GM12878 (cell line): ENCODE data around the gene BARD1. TPM values are rescaled to one million over a fixed set of nuclear protein-coding genes. Genes with fewer than 3 reads are reported as not detected.

Source experiments
- ATF7 ChIP-seq: fragments of 450-650 bp; IDR thresholded peaks from 2 replicates; pipeline ENCODE4 v1.6.1; 2016; ENCODE audit warnings: low read depth, mild to moderate bottlenecking
- EZH2 ChIP-seq: IDR thresholded peaks from 2 replicates; pipeline ENCODE4 v1.6.1; 2012; ENCODE audit warnings: low read depth, mild to moderate bottlenecking, control low read depth, inconsistent platforms, low read length, borderline replicate concordance; ENCODE audit not compliant: control insufficient read depth
- IKZF2 ChIP-seq, 2 experiments: fragments of 450-650 bp; IDR thresholded peaks; 2 replicates each; pipeline ENCODE4 v1.6.1; 2017; ENCODE audit warnings: mild to moderate bottlenecking in 2 of 2, moderate library complexity in 2 of 2
- KAT2A ChIP-seq: conservative IDR thresholded peaks from 2 replicates; pipeline ENCODE4 v1.6.1; 2011; ENCODE audit warnings: low read depth, low read length; ENCODE audit not compliant: control insufficient read depth
- MTA3 ChIP-seq: IDR thresholded peaks from 2 replicates; pipeline ENCODE4 v1.6.1; 2012; ENCODE audit warnings: low read length, inconsistent platforms, borderline replicate concordance
- MYB ChIP-seq: fragments of 150-350 bp; IDR thresholded peaks from 2 replicates; pipeline ENCODE4 v1.6.1; 2014; ENCODE audit warnings: mild to moderate bottlenecking, low read depth, low read length, borderline replicate concordance
- MYC ChIP-seq: IDR thresholded peaks from 2 replicates; pipeline ENCODE4 v1.6.1; 2011; ENCODE audit warnings: mild to moderate bottlenecking, low read length, moderate library complexity, inconsistent platforms; ENCODE audit not compliant: insufficient read depth, insufficient replicate concordance, insufficient read length, severe bottlenecking
- NFIC ChIP-seq: IDR thresholded peaks from 2 replicates; pipeline ENCODE4 v1.6.1; 2012; ENCODE audit warnings: low read depth, mild to moderate bottlenecking, inconsistent platforms, low read length, moderate library complexity
- YY1 ChIP-seq: IDR thresholded peaks from 2 replicates; pipeline ENCODE4 v1.6.1; 2011; ENCODE audit warnings: low read depth, mild to moderate bottlenecking, low read length
- polyA plus RNA-seq, 11 experiments: library from polyadenylated mRNA; depleted of rRNA in 4 of 11; unstranded in 6 of 11; stranded (reverse) in 5 of 11; fragments of >200 nt; fragmentation: Nextera tagmentation in 4 of 11; fragmentation: Illumina TruSeq in 1 of 11; extraction: Ambion mirVana in 4 of 11; extraction: Trizol in 1 of 11; gene quantifications; 1 replicate in 1 of 11; 2 replicates in 10 of 11; pipeline versions ENCODE4 v1.2.1 to v1.2.3, GENCODE V29; 2011 to 2016; ENCODE audit warnings: inconsistent platforms in 2 of 11, missing spikeins in 2 of 11, low read depth in 1 of 11
- total RNA-seq, 4 experiments: library from RNA; depleted of rRNA in 3 of 4; stranded (reverse); fragments of >200 nt in 3 of 4; fragmentation: Illumina TruSeq in 1 of 4; extraction: Trizol in 1 of 4; gene quantifications; 2 replicates each; pipeline versions ENCODE4 v1.2.1 to v1.2.3, GENCODE V29; 2013 to 2021
- TF ChIP-seq, protein P1 (sequence below): fragments of 450-650 bp; formaldehyde crosslinking; IDR thresholded peaks from 2 replicates; pipeline ENCODE4 v1.4.0; 2020; ENCODE audit warnings: mild to moderate bottlenecking, moderate library complexity
- TF ChIP-seq, protein P2 (sequence below): fragments of 450-650 bp; IDR thresholded peaks from 2 replicates; pipeline ENCODE4 v1.6.1; 2016; ENCODE audit warnings: mild to moderate bottlenecking, moderate library complexity, borderline replicate concordance
- TF ChIP-seq, protein P3 (sequence below): fragments of 450-650 bp; IDR thresholded peaks from 2 replicates; pipeline ENCODE4 v1.6.1; 2017; ENCODE audit warnings: borderline replicate concordance
- TF ChIP-seq, protein P4 (sequence below): fragments of 450-650 bp; IDR thresholded peaks from 2 replicates; pipeline ENCODE4 v1.6.1; 2017; ENCODE audit warnings: mild to moderate bottlenecking, moderate library complexity

The BARD1 gene
- total and polyA plus RNA-seq, 10 of the 15 experiments (the other 5 are each of a cell fraction or from before 2014, with no cell fraction given): 15.3 to 45.7 (median 31.6) TPM

DNA sequence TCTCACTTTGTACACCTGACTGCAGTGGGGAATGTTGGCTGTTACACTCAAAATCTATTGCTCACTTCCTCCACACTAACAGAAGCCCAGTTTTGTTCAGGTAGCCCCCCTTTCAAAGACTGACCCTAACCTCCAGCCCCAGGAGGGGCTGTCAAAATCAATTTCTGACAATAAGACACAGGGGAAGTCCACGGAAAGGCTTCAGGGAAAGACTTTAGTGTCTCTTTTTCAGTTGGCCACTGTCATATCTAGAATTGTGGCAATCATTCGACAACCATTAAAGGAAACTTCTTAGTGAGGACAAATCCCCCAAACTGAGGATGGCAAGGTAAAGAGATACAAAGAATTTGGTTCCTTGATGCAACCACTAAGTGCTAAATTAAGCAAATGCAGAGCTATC, 59.0 kb downstream of the BARD1 start (continued):
- TF ChIP-seq, protein P1, sequence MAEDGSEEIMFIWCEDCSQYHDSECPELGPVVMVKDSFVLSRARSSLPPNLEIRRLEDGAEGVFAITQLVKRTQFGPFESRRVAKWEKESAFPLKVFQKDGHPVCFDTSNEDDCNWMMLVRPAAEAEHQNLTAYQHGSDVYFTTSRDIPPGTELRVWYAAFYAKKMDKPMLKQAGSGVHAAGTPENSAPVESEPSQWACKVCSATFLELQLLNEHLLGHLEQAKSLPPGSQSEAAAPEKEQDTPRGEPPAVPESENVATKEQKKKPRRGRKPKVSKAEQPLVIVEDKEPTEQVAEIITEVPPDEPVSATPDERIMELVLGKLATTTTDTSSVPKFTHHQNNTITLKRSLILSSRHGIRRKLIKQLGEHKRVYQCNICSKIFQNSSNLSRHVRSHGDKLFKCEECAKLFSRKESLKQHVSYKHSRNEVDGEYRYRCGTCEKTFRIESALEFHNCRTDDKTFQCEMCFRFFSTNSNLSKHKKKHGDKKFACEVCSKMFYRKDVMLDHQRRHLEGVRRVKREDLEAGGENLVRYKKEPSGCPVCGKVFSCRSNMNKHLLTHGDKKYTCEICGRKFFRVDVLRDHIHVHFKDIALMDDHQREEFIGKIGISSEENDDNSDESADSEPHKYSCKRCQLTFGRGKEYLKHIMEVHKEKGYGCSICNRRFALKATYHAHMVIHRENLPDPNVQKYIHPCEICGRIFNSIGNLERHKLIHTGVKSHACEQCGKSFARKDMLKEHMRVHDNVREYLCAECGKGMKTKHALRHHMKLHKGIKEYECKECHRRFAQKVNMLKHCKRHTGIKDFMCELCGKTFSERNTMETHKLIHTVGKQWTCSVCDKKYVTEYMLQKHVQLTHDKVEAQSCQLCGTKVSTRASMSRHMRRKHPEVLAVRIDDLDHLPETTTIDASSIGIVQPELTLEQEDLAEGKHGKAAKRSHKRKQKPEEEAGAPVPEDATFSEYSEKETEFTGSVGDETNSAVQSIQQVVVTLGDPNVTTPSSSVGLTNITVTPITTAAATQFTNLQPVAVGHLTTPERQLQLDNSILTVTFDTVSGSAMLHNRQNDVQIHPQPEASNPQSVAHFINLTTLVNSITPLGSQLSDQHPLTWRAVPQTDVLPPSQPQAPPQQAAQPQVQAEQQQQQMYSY (CRISPR knock-in tag): no peak
- no peak for TF ChIP-seq IKZF2 (IDR thresholded peaks at IDR 0.05)
- TF ChIP-seq MYC: no peak
- TF ChIP-seq, protein P2, sequence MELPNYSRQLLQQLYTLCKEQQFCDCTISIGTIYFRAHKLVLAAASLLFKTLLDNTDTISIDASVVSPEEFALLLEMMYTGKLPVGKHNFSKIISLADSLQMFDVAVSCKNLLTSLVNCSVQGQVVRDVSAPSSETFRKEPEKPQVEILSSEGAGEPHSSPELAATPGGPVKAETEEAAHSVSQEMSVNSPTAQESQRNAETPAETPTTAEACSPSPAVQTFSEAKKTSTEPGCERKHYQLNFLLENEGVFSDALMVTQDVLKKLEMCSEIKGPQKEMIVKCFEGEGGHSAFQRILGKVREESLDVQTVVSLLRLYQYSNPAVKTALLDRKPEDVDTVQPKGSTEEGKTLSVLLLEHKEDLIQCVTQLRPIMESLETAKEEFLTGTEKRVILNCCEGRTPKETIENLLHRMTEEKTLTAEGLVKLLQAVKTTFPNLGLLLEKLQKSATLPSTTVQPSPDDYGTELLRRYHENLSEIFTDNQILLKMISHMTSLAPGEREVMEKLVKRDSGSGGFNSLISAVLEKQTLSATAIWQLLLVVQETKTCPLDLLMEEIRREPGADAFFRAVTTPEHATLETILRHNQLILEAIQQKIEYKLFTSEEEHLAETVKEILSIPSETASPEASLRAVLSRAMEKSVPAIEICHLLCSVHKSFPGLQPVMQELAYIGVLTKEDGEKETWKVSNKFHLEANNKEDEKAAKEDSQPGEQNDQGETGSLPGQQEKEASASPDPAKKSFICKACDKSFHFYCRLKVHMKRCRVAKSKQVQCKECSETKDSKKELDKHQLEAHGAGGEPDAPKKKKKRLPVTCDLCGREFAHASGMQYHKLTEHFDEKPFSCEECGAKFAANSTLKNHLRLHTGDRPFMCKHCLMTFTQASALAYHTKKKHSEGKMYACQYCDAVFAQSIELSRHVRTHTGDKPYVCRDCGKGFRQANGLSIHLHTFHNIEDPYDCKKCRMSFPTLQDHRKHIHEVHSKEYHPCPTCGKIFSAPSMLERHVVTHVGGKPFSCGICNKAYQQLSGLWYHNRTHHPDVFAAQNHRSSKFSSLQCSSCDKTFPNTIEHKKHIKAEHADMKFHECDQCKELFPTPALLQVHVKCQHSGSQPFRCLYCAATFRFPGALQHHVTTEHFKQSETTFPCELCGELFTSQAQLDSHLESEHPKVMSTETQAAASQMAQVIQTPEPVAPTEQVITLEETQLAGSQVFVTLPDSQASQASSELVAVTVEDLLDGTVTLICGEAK: no peak
- TF ChIP-seq KAT2A: no peak
- no peak for TF ChIP-seq MYB
- no peak for TF ChIP-seq EZH2
- TF ChIP-seq, protein P3, sequence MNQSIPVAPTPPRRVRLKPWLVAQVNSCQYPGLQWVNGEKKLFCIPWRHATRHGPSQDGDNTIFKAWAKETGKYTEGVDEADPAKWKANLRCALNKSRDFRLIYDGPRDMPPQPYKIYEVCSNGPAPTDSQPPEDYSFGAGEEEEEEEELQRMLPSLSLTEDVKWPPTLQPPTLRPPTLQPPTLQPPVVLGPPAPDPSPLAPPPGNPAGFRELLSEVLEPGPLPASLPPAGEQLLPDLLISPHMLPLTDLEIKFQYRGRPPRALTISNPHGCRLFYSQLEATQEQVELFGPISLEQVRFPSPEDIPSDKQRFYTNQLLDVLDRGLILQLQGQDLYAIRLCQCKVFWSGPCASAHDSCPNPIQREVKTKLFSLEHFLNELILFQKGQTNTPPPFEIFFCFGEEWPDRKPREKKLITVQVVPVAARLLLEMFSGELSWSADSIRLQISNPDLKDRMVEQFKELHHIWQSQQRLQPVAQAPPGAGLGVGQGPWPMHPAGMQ: no peak
- no peak for TF ChIP-seq ATF7
- TF ChIP-seq YY1: no peak
- no peak for TF ChIP-seq MTA3
- TF ChIP-seq, protein P4, sequence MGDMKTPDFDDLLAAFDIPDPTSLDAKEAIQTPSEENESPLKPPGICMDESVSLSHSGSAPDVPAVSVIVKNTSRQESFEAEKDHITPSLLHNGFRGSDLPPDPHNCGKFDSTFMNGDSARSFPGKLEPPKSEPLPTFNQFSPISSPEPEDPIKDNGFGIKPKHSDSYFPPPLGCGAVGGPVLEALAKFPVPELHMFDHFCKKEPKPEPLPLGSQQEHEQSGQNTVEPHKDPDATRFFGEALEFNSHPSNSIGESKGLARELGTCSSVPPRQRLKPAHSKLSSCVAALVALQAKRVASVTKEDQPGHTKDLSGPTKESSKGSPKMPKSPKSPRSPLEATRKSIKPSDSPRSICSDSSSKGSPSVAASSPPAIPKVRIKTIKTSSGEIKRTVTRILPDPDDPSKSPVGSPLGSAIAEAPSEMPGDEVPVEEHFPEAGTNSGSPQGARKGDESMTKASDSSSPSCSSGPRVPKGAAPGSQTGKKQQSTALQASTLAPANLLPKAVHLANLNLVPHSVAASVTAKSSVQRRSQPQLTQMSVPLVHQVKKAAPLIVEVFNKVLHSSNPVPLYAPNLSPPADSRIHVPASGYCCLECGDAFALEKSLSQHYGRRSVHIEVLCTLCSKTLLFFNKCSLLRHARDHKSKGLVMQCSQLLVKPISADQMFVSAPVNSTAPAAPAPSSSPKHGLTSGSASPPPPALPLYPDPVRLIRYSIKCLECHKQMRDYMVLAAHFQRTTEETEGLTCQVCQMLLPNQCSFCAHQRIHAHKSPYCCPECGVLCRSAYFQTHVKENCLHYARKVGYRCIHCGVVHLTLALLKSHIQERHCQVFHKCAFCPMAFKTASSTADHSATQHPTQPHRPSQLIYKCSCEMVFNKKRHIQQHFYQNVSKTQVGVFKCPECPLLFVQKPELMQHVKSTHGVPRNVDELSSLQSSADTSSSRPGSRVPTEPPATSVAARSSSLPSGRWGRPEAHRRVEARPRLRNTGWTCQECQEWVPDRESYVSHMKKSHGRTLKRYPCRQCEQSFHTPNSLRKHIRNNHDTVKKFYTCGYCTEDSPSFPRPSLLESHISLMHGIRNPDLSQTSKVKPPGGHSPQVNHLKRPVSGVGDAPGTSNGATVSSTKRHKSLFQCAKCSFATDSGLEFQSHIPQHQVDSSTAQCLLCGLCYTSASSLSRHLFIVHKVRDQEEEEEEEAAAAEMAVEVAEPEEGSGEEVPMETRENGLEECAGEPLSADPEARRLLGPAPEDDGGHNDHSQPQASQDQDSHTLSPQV: no peak
- TF ChIP-seq NFIC: peak; percentile 61; the same call in 1 of the 2 replicates
